ENCODE data around the gene LIPG.

Gene LIPG

GRCh38 chr18:49546719-49547273 lies 15.1 kb upstream of the LIPG start:
- DNase-seq: no peak

GRCh38 chr18:49547701-49548100 lies 14.2 kb upstream of the LIPG start:
- DNase-seq: no peak

- no peak for DNase-seq
Measured at GRCh38 chr18:49548229-49548636, 13.6 kb upstream of the LIPG start.

- no peak for DNase-seq
Measured at GRCh38 chr18:49550621-49551339, 11.1 kb upstream of the LIPG start.

- DNase-seq: no peak
Measured at GRCh38 chr18:49553003-49553402, 8.9 kb upstream of the LIPG start.

GRCh38 chr18:49555641-49556040 lies 6.2 kb upstream of the LIPG start:
- DNase-seq: no peak

- DNase-seq: no peak
Measured at GRCh38 chr18:49558356-49558755, 3.5 kb upstream of the LIPG start.

- DNase-seq: peak; percentile 19
Measured at GRCh38 chr18:49559326-49559931, 2.4 kb upstream of the LIPG start.

- no peak for DNase-seq
Measured at GRCh38 chr18:49560277-49560623, 1.6 kb upstream of the LIPG start.

GRCh38 chr18:49560624-49561288 lies 1.1 kb upstream of the LIPG start:
- DNase-seq: no peak

- no peak for DNase-seq
Measured at GRCh38 chr18:49562481-49563129, 748 bp downstream of the LIPG start.

GRCh38 chr18:49563130-49563540 lies 1.3 kb downstream of the LIPG start:
- no peak for DNase-seq

- DNase-seq: no peak
Measured at GRCh38 chr18:49563701-49564517, 2.1 kb downstream of the LIPG start.

- no peak for DNase-seq
Measured at GRCh38 chr18:49564518-49564834, 2.6 kb downstream of the LIPG start.

GRCh38 chr18:49565101-49565500 lies 3.2 kb downstream of the LIPG start:
- no peak for DNase-seq

- no peak for DNase-seq
Measured at GRCh38 chr18:49565612-49566011, 3.8 kb downstream of the LIPG start.

GRCh38 chr18:49566217-49566770 lies 4.4 kb downstream of the LIPG start:
- DNase-seq: no peak

GRCh38 chr18:49566985-49567384 lies 5.1 kb downstream of the LIPG start:
- no peak for DNase-seq

GRCh38 chr18:49569724-49570123 lies 7.9 kb downstream of the LIPG start:
- DNase-seq: no peak

GRCh38 chr18:49570836-49571235 lies 9.0 kb downstream of the LIPG start:
- DNase-seq: no peak

GRCh38 chr18:49572611-49573345 lies 10.9 kb downstream of the LIPG start:
- DNase-seq: no peak

GRCh38 chr18:49573835-49574234 lies 12.0 kb downstream of the LIPG start:
- no peak for DNase-seq
